ENCODE measurements around the gene PRRC1.
A peak's percentile ranks its signal among the peaks of the same experiment; 100 is the strongest.
"Not testable (repeated sequence)": the region's sequence is repeated elsewhere in the genome, so short reads cannot be mapped to it uniquely, and the experiment has no call there.

PRRC1 gene

DNA sequence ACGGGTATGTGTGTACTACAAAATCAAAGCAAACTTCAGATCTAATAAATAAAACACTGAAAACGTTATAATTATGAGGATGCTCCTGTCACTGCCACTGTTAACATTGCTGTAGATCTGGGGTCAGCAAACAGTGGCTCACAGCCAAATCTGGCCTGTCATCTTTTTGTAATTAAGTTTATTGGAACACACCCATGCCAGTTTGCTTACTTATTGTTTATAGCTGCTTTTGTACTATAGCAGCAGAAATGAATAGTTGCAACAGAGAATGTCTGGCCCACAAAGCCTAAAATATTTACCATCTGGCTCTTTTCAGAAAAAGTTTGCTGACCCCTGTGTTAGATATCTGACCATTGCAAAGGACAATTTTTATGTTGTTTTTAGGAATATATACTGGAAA lies 32.1 kb downstream of the PRRC1 start:
- no peak for DNase-seq

DNA sequence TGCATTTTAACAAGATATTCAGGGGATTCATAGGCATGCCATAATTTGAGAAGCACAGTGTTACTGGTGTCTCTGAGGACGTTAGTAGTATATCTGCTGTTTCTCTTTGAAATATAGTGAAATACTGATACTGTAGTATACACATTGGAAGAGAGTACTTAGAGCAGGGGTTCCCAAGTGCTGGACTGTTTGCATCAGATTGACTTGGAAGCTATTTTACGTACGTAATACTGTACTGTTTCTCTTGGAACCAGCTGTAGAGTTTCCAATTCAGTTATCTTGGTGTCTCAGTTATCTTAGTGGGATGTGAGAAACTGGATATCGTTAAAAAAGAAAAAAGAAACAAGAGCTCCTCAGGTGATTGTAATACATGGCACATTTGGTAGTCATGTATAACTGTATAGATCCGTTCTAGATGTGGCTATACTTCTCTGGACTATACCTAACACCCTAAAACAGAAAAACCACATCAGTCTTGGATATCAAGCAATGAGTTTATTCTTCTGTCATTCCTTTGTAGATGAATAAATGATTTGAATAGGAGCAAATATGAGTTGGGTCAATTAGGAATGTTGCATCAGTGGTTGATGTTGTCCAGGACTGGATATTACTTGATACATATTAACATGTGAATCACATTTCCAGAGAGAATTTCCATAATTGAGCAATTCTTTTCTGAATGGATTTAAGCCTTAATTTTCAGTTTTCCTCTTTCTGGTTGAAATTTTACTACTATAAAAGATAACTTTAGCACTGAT lies 33.4 kb downstream of the PRRC1 start:
- no peak for DNase-seq

DNA sequence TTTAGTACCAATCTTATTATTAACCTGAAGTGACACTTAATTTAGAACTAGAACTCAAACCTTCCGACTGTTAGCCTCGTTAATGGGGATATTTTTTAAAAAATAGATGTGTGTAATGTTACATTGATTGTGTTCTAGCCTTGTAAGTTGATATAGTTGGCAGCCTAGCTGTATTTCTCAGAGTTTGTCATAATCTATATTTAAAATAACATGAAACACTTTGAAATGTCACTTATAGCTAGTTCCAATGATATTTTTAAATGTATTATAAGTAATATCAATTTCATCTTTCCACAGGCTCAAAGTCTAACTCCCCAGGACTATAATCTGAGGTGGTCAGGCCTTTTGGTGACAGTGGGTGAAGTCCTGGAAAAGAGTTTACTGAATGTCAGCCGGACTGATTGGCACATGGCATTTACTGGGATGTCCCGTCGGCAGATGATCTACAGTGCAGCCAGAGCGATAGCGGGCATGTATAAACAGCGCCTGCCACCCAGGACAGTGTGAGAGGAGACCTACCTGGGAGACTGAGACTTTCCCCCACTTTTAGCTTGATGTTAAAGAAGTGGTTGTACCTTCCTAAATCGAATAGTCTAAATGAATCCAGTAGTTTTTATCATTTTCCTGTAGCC lies 34.1 kb downstream of the PRRC1 start:
- no peak for DNase-seq

DNA sequence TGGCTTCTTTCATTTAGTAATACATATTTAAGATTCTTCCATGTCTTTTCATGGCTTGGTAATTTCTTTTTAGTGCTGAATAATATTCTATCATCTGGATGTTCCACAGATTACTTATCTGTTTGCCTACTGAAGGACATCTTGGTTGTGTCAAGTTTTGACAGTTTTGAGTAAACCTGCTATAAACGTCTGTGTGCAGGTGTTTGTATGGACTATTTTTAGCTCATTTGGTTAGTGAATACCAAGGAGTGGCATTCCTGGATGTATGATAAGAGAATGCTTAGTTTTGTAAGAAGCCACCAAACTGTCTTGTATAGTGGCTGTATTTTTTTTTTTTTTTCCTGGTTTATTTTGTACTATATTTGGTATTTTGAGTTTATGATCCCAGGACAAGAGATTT lies 38.4 kb downstream of the PRRC1 start:
- DNase-seq, result no peak

DNA sequence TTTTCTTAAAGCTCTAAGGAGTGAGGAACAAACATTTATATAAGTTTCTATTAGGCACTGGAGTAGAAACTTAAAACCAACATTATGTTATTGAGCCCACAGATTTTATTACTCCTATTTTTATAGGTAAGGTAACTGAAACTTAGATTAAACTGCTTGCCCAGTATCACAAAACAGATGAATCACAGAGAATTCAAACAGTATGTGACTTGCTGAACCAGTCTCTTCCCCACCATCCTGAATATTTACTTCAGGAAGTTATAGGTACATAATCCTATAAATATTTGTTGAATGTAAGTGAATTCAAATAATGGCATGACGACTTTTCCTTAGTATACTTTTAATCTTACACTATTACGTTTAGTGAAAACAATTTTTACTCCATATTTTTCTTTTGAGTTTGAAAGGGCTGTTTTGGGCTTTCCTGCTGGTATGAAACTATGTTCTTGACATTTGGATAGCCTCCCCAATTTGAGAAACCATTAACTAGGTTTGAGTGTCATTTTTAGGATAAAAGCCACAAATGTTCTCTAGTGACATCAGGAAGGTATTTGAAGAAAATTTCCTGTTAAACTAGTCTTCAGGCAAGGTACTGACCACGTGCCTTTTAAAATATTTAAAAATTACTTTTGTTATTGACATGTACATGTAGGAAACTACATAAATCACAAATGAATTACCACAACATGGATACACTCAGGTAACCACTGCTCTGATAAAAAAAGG lies 39.3 kb downstream of the PRRC1 start:
- DNase-seq, result no peak

DNA sequence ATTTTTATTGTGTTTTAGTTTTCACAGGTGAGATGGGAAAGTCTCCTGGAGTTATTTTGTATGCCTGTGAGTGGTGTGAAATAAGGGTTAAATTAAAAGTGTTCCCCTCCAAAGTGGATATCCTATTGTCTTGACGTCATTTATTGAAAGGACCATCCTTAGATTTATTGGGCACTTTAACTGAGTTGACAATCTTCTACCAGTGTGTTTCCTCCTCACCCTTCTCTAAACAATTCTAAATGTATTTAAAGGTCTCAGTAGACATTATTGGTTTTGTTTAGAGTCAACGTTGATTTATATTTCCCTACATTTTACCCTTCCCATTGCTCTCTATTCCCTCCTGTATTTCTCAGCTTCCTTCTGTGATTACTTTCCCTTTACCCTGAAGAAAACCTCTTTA lies 40.8 kb downstream of the PRRC1 start:
- DNase-seq, result no peak

DNA sequence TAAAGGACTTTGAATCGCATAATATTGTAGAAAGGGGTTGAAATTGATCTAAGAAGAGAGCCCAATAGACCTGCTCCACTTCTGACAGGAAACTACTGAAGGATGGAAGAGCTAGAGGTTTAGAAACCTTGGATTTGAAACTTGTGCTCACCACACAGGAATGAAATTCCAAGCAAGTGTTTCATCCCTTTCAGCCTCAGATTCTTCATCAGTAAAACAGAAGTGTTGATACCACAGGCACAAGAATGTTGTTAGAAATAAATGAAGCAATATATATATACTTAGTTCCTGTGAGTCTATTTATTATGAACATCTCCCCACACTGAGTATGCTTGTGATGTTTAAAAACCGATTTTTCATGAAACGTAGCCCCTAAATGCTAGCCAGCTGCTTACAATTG lies 43.8 kb downstream of the PRRC1 start:
- no peak for DNase-seq

DNA sequence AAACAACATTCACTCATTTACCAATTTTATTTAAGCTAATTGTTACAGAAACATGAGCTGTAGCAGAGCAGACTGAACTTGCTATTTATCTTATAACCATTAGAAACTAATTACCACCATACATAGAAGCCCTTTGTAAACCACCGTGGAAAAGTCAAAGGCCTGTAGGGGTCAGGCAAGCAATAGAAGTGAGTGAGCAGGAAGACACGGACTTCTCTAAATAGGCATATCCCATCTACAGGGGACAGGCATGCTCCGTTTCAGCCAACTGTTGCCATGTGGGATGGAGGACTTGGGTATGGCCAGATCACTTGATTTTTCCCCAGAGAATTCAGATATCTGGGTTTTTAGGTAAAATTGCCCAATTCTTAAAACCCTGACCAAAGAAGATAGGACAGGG lies 44.8 kb downstream of the PRRC1 start:
- no peak for DNase-seq

DNA sequence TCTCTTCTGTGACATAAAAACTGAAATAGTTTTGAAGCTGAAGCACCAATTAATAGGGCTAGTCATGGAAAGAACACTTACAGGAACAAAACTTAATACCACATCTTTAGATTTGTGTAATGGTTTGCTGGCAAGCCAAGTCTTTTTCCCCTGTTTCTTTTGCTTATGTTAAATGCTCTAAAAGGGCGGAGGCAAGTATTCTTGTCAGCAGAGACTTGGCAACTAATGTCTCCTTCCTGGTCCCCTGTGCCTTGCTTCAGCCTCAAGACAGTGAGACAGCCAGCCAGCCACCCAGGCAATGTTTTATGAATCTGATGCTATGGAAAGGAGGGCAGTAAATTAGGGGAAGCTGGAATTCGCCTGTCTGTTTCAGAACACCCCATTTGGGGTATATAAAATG lies 45.7 kb downstream of the PRRC1 start:
- no peak for DNase-seq

DNA sequence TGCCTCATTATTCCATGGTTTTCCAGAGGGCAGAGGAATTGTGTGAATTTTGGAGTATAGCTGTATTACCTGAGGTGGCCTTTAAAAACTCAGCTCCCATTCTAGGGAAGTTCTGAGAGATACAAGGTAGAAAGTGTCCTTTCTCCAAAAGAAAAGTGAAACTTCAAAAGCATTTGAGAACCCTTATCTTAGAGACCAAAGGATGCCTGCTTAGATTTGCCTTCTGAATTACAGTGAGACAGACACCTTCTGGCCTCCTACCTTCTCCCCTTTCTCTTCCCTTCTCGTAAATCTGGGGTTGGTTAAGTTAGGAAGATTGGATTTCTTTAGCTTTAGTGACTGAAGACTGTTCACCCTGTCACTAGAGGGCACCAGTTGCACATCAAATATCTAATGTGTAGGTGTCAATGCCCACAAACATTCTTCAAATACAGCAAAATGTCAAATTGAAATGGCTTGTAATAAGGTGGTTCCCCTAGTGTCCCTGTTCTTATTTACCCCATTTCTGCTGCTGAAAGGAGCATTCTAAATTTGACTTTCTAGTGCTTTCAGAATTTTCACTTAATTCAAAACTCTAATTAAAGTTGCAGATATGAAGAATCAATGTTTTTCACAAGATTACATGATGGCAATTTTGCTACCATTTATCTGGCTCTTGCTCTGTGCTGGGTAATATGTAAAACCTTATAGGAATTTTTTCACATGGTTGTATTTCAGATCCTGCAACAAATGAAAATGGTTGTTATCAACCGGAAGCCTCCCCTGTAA lies 46.7 kb downstream of the PRRC1 start:
- DNase-seq, result peak; percentile 70

DNA sequence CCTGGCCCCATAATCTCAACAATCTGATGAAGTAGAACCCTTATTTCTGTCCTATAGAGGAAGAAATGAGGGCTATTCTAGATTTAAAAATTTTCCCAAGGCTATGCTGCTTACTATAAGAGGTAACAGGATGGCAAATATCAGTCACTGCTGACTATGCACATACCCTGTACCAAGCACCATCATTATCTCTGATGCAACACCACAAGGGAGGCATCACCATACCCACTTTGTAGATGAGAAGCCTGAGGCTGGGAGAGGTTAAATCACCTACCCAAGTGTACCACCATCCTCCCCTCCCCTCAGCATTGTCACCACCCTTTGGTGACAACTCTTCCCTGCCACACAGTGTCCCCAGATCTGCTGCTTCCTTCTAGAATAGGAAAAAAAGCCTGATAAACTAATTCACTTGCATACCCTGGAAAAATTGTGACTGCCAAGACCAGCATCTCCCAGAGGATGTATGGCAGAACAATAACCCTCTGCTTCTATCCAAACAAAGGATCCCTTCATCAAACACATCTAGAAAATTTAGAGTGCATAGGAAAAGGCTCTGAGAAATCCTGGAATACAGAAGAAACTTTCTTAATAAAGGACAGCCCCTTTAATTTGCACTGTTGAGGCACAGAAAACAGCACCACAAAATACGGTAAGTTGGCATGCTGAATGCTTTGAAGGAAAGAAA lies 48.3 kb downstream of the PRRC1 start:
- no peak for DNase-seq

DNA sequence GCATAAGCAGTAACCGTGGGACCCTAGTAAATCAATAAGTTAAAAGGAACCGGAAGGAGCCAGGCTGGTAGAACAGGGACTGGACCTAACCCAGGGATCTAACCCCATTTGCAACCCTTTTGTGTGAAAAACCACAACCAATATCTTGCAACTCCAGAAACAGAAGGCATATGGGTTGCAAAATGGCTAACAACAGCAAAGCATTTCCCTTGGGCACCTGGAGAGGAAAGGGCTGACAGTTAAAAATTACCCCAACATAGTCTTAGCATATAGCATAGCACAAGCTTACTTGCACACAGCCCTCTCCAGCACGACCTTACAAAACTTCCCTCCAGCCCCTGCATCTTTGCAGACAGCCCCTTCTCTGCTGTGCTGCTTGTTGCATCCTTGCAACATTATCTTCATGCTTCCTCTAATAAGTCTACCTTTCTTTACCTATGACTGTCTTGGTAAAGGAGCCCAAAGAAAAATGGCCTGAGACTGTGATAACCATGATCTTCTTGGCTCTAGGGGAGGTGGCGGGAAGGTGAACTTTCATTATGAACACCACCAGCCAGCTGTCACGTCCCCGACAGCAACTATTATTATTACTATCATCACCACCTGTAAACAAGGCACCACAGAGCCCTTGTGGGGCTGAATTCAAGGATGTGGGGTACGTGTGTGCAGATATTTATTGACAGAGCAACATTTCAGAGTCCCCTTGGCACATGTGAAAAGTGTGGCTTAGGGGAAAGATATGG lies 49.8 kb downstream of the PRRC1 start:
- DNase-seq, result peak; percentile 36

DNA sequence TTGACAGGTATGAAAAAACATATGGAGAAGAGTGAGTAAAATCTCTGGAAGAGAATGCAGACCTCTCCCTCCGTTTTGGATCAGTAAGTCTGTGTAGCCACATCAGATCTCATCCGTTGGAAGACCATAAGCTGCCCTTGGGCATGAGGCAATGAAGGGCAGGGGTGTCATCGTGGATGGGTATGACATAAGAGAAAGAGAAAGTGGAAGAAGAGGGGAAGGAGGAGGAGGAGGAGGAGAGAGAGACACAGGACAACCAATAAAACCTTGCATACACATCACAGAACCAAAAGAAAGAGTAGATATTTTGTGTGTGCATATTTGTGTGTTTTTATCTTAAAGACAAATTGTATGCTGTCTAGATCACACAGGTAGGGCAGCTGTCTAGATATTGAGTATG lies 50.7 kb downstream of the PRRC1 start:
- DNase-seq, result no peak

DNA sequence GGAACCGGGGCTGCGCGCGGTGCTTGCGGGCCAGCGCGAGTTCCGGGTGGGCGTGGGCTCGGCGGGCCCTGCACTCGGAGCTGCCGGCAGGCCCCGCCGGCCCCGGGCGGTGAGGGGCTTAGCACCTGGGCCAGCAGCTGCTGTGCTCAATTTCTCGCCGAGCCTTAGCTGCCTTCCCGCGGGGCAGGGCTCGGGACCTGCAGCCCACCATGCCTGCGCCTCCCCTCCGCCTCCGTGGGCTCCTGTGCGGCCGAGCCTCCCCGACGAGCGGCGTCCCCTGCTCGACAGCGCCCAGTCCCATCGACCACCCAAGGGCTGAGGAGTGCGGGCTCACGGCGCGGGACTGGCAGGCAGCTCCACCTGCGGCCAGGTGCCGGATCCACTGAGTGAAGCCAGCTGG lies 52.0 kb downstream of the PRRC1 start:
- not testable (repeated sequence) for DNase-seq

DNA sequence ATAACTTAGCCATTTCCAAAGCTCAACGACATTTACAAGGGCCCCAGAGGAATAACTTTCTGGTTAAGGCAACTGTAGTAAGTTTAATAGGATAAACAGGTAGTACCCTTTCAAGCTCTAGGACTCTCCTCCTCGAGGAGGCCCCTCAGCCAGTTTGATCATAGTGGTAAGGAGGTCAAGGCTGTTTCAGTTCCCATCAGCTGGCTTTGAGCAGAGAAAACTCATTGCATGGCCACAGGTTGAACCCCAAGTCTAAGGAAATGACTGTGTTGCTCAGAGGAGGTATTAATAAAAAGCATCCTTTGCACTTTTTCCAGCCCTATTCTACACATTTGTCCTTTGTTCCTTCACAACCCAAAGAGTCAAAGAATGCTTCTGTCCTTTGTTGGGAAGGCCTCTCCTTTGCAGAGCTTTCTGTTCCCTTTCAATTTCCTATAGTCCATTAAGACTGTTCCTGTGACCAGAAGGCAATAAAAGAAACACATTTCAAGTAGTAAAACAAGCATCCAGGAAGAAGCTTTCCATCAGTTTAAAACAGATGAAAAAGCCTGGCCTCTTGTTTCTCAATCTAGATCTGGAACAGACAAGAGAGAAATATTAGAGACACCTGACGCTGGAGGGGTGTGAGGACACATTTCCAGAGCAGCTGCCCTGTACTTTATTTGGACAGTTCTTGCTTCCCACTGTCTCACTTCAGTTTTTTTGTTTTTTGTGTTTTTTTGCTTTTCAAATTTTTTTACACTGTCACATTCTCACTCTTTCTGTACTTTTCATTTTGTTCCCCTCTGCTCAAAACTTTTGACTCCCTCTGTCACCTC lies 54.1 kb downstream of the PRRC1 start:
- DNase-seq, result no peak

DNA sequence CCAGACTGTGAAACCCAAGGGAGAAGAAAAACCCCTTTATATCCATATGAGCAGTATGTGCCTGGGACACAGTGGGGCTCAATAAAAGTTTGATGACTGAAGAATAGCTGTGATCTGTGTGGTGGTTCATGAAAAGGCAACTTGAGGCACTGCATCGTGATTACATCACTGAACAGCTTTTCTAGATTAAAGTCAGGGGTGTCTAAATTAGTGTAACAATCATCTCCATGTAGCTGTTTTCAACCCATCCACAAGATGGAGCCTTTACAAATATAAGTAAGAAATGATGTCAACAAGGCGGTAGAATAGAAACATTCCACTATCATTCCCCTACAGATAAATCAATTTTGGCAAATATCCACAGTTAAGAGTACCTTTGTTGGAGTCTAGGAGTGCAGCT lies 55.5 kb downstream of the PRRC1 start:
- no peak for DNase-seq

DNA sequence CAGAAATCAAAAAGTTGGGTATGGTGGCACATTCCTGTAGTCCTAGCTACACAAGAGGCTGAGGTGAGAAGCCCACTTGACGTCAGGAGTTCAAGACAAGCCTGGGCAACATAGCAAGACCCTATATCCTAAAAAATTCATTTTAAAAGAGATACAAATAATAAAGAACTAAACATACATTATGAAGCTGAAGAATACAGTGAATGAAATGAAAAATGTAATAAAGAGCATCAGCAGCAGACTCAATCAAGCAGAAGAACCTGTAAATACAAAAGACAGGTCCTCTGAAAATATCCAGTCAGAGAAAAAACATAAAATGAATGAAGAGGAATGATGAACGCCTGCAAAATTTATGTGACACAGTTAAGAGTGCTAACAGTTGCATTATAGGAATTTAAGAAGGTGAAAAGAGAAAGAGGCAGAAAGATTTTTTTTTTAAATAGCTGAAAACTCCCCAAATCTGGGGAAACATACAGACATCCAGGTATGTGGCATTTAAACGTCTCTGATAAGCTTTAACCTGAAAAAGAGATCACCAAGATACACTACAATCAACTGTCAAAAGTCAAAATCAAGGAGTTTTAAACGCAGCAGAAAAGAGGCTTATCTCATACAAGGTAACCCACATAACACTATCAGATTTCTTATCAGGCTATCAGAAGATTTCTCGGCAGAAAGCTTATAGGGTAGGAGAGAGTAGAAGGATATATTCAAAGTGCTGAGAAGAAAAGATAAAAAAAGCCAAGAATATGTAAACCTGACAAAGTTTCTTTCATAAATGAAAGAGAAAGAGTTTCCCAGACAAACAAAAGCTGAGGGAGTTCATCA lies 57.6 kb downstream of the PRRC1 start:
- no peak for DNase-seq

DNA sequence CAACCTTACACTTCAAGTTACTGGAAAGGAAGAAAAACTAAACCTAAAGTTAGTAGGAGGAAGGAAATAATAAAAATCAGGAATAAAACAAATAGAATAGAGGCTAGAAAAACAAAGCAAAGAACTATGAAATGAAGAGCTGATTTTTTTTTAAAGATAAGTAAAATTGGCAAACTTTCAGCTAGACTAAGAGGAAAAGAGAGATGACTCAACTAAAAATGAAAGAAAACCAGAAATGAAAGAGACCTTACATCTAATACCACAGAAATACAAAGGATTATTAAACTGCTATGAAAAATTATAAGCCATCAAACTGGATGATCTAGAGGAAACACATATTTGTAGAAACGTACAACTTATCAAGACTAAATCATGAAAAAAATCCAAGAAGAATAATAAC lies 60.0 kb downstream of the PRRC1 start:
- DNase-seq, result no peak

DNA sequence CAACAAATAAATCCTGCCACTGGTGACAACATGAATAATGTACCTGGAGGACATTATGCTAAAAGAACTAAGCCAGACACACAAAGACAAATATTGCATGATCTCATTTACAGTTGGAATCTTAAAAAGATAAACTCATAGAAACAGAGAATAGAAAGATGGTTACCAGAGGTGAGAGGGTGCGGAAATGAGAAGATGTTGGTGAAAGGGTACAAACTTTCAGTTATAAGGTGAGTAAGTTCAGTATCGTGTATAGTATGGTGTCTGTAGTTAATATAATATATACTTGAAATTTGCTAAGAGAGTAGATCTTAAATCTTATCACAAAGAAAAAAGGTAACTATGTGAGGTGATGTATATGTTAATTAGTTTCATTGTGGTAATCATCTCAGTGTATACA lies 63.3 kb downstream of the PRRC1 start:
- DNase-seq, result no peak

DNA sequence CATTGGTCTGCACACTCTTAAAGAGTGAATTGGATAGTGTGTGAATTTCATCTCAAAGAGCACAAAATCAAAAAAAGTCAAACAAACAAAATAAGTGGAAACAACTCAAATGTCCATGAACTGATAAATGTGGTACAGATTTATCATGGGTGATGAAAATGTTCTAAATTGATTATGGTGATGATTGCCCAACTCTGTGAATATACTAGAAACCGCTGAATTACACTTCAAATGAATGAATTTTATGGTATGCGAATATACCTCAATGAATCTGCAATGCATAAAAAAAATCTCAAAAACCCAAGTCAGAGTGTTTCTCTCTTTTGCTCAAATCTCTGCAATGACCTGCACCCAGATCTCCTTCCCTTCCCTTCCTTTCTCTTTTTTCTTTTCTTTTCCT lies 64.0 kb downstream of the PRRC1 start:
- no peak for DNase-seq

Measured in activated CD4-positive, alpha-beta T cell treated with anti-CD3 and anti-CD28 coated beads, Interleukin-2, Interleukin-6, amounts not matched to agents 100 ng/mL and 50 ng/mL, durations not matched to agents 16 hours and 8 hours (primary cell).